GM19351 (cell line): ENCODE data around the gene IFT27.
"Not testable (repeated sequence)": the region's sequence is repeated elsewhere in the genome, so short reads cannot be mapped to it uniquely, and the experiment has no call there.

Source experiments
- ATAC-seq: cut with Tn5 transposase; IDR thresholded peaks from one replicate; pipeline ENCODE4 v1.9.1; 2021; ENCODE audit warnings: mild to moderate bottlenecking, moderate library complexity; ENCODE audit not compliant: unreplicated experiment

Gene IFT27

GRCh38 chr22:36746375-36746970, 29.4 kb downstream of the IFT27 start:
- ATAC-seq, result no peak

GRCh38 chr22:36745301-36745995, 30.5 kb downstream of the IFT27 start:
- no peak for ATAC-seq

- ATAC-seq, result no peak
These were observed 31.1 kb downstream of the IFT27 start for GRCh38 chr22:36744791-36745190.

- ATAC-seq, result no peak
These were observed 31.5 kb downstream of the IFT27 start for GRCh38 chr22:36744413-36744765.

GRCh38 chr22:36743591-36744412, 32.1 kb downstream of the IFT27 start:
- no peak for ATAC-seq

- no peak for ATAC-seq
These were observed 32.9 kb downstream of the IFT27 start for GRCh38 chr22:36743011-36743410.

GRCh38 chr22:36741968-36742367, 34.0 kb downstream of the IFT27 start:
- ATAC-seq, result no peak

- no peak for ATAC-seq
These were observed 34.6 kb downstream of the IFT27 start for GRCh38 chr22:36741204-36741793.

DNA sequence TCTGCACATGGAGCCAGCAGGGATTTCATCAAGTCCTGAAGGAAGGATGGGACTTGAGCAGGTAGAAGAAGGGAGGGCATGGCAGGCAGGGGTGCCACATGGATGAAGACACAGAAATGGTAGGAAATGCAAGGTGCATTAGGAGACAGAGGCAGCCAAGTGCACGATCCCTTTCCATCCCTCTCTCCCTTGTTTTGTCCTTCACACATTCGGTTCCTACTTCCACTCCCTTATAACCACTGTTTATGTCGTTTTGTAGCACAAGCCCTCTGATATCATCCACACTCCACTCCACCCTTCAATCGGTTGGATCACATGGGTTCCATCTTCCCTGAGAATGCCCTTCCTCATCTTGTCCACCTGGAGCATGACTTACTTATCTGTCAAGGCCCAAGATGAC, 35.2 kb downstream of the IFT27 start:
- no peak for ATAC-seq

DNA sequence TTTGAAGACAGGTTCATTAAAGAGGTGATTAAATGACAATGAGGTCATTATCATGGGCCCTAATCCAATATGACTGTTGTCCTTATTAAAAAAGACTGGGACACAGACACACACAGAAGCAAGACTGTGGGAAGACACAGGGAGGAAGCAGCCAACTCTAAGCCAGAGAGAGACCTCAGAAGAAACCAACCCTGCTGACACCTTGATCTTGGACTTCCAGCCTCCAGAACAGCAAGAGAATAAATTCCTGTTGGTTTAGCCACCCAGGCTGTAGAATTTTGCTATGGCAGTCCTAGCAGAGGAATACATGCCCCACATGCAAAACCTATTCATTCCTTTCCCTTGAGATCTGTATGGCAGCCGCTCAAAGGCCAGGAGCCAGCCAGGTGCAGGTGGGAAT, 36.7 kb downstream of the IFT27 start:
- no peak for ATAC-seq

DNA sequence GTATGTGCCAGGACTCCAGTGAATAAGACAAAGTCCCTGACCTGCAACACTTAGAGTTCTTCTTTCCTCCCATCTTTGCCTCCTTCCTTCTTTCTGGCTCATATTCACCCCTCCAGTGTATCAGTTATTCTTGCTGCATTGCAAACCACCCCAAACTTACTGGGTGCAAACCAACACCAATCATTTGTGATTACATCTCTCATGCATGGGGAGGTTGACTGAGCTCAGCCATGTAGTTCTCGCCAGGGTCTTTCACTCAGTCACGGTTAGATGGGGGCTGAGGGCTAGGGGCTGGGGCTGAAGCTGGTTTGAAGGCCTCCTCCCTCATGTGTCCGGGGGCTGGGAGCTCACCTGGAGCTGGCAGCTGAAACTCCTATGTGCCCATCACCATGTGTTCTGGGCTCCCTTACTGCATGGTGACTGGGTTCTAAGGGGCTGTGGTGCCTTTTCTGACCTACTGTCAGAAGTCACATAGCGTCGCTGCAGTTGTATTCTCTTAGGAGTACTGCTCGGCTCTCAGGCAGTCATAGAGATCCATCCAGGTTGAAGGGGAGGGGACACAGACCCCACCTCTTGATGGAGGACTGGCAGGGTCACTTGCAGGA, 37.4 kb downstream of the IFT27 start:
- ATAC-seq, result no peak

DNA sequence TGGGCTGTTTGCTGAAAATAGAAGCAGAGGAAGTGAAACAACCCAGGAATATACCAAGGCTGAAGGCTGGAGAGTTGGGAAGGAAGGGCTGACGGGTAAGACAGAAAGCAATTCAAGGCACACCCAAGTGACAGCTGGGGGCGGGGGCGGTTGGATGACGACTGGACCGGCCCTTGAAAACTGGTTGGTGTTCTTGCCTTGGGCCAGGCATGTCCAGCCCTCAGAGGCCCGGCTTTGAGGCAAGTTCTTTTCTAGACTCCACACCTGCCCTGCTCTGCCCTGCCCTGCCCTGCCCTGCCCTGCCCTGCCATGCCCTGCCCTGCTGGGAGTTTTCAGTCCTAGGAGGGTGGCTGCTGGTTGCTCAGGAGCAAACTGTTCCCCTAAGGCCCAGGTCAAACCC, 38.1 kb downstream of the IFT27 start:
- ATAC-seq, result no peak

DNA sequence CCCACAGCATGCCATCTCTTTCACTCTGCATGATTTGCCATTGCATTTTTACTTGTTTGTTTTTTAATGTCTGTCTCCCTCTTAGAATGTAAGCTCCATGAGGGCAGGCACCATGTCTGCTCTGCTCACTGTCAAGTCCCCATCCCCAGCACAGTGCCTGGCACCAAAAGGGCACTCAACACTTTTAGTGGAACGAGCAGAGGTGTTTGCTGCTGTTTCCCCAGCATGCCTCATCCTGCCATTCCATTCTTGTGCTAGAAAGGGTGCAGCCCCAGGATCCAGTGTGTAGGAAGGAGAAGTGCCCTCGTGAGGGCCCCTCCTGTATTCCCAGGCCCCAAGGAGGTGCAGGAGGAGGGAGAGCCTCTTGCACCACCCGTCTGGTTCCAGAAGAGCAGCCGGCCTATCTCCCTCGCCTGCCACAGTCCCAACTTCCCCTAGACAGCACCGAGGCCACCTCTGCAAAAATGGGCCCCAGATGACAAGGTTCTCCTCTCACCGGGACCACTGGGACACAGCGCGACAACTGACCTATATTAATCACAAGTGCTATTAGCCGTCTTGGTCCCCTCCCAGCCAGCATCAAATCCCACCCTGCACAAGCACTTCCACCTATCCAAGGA, 39.1 kb downstream of the IFT27 start:
- no peak for ATAC-seq

- ATAC-seq, result no peak
These were observed 41.5 kb downstream of the IFT27 start for GRCh38 chr22:36734171-36735058.

GRCh38 chr22:36733271-36733670, 42.6 kb downstream of the IFT27 start:
- no peak for ATAC-seq

GRCh38 chr22:36732609-36733008, 43.3 kb downstream of the IFT27 start:
- no peak for ATAC-seq

DNA sequence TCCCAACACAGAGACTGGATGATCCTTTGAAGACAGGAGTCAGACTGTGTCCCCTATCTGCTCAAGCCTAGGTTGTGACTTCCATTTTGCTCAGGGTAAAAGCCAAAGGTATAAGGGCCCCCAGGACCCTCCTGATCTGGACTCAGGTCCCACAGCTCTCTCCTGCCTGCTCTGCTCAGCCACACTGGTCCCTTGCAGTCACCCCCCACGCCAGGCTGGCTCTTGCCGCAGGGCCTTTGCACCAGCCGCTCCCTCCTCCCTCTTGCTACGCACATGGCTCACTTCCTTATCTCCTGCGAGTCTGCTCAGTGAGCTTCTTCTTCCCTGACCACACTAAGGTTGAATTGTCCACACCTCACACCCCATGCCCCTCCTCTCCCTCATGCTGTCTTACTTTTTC, 44.0 kb downstream of the IFT27 start:
- no peak for ATAC-seq

- not testable (repeated sequence) for ATAC-seq
These were observed 44.6 kb downstream of the IFT27 start for GRCh38 chr22:36731321-36731720.

DNA sequence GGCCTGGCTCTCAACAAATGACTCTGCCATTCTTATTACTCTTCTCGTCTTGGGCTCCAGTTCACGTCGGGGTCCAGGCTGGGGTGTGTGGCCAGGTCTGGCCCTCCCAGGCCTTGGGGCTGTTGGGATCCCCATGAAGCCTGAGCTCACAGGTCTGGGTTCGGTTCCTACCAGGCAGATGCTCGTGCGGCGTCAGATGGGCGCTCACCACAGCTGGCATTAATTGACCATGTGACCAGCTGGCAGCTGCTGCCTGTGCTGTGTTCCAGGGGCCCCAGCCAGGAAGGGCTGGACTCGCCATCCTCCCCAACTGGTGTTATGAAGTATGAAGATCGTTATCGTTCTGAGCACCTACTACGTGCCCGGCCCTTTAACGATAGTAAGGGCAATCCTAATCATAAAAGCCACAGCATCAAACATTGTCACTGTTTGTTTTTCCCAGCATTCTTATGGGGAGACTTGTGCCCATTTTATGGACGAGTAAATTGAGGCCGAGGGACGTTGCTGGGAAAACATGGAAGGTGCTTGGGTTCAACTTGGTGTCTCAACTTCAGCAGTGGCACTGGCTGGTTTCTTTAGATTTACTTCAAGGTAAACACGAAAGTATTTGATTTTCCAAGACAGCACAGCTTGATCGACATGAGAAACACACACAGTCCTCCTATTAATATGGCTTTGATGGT, 45.6 kb downstream of the IFT27 start:
- ATAC-seq, result no peak
